WTC11 (cell line): ENCODE results near the gene TCF21.

Experiments used
- CTCF ChIP-seq: fragments of 200-600 bp; IDR thresholded peaks from 2 replicates; pipeline ENCODE4 v1.8.0; 2022; ENCODE audit warnings: antibody characterized with exemption
- FOXP4 ChIP-seq: sonication (generic); formaldehyde crosslinking; IDR thresholded peaks from 2 replicates; pipeline ENCODE4 v1.8.0; 2022; ENCODE audit warnings: mild to moderate bottlenecking, missing genetic modification reagents
- HMGXB4 ChIP-seq: sonication (generic); formaldehyde crosslinking; IDR thresholded peaks from 2 replicates; pipeline ENCODE4 v1.8.1; 2023; ENCODE audit warnings: mild to moderate bottlenecking, moderate library complexity, missing genetic modification reagents
- JUN ChIP-seq: sonication (generic); formaldehyde crosslinking; IDR thresholded peaks from 2 replicates; pipeline ENCODE4 v1.8.0; 2023; ENCODE audit warnings: mild to moderate bottlenecking, missing genetic modification reagents
- MAX ChIP-seq: sonication (generic); formaldehyde crosslinking; IDR thresholded peaks from 2 replicates; pipeline ENCODE4 v1.8.0; 2022; ENCODE audit warnings: mild to moderate bottlenecking, missing genetic modification reagents
- NFATC4 ChIP-seq: fragments of 250-450 bp; sonication (Bioruptor Pico); IDR thresholded peaks from 2 replicates; pipeline ENCODE4 v1.9.0; 2021; ENCODE audit warnings: mild to moderate bottlenecking
- SMAD3 ChIP-seq: sonication (generic); formaldehyde crosslinking; IDR thresholded peaks from 2 replicates; pipeline ENCODE4 v1.8.0; 2022; ENCODE audit warnings: missing genetic modification reagents, mild to moderate bottlenecking, borderline replicate concordance
- ZBTB43 ChIP-seq: sonication (generic); formaldehyde crosslinking; IDR thresholded peaks from 2 replicates; pipeline ENCODE4 v1.8.1; 2023; ENCODE audit warnings: mild to moderate bottlenecking, missing genetic modification reagents
- ZNF425 ChIP-seq: fragments of 250-450 bp; sonication (Bioruptor Pico); conservative IDR thresholded peaks from 2 replicates; pipeline ENCODE4 v1.9.0; 2021; ENCODE audit warnings: mild to moderate bottlenecking
- TF ChIP-seq, protein P1 (sequence below): sonication (generic); formaldehyde crosslinking; IDR thresholded peaks from 2 replicates; pipeline ENCODE4 v1.8.0; 2023; ENCODE audit warnings: missing genetic modification reagents
- TF ChIP-seq, protein P2 (sequence below): sonication (generic); formaldehyde crosslinking; IDR thresholded peaks from 2 replicates; pipeline ENCODE4 v1.8.0; 2022; ENCODE audit warnings: missing genetic modification reagents

DNA sequence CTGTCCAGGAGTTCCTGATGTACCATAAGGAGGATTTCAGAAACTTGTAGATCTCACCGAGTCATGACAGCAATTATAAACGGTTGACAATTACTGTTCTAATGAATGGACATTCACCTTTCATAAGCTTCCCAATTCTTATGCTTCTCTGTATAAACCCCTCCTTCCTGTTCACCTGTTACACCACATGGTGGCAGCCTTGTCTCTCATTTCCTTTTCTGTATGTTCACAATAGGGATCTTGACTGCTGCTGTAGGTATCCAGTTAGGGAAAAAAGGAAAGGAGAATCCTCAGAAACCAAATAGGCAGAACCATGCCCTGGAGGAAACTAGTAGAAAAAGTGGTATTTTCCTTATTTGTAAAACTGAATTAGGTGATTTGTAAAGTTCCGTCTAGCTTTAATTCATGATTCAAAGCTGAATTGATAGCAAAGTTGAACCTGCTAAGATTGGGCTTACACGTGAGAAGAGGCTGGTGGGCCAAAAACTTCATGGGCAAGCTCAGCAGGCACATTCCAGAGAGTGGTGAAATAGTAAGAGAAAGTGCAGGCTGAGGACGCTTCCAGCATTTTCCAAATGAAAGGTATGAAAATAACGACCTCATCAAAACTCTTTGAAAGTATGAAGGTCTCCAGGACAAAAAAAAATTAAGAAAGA lies 35.2 kb downstream of the TCF21 start:
- TF ChIP-seq, protein P1, sequence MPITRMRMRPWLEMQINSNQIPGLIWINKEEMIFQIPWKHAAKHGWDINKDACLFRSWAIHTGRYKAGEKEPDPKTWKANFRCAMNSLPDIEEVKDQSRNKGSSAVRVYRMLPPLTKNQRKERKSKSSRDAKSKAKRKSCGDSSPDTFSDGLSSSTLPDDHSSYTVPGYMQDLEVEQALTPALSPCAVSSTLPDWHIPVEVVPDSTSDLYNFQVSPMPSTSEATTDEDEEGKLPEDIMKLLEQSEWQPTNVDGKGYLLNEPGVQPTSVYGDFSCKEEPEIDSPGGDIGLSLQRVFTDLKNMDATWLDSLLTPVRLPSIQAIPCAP: no peak
- TF ChIP-seq MAX (CRISPR knock-in tag) (no peak), CTCF (peak; percentile 62), ZNF425 (CRISPR knock-in tag) (no peak), JUN (CRISPR knock-in tag) (no peak), NFATC4 (CRISPR knock-in tag) (no peak), SMAD3 (CRISPR knock-in tag) (no peak), HMGXB4 (no peak), FOXP4 (CRISPR knock-in tag) (no peak), ZBTB43 (CRISPR knock-in tag) (no peak)
- TF ChIP-seq, protein P2, sequence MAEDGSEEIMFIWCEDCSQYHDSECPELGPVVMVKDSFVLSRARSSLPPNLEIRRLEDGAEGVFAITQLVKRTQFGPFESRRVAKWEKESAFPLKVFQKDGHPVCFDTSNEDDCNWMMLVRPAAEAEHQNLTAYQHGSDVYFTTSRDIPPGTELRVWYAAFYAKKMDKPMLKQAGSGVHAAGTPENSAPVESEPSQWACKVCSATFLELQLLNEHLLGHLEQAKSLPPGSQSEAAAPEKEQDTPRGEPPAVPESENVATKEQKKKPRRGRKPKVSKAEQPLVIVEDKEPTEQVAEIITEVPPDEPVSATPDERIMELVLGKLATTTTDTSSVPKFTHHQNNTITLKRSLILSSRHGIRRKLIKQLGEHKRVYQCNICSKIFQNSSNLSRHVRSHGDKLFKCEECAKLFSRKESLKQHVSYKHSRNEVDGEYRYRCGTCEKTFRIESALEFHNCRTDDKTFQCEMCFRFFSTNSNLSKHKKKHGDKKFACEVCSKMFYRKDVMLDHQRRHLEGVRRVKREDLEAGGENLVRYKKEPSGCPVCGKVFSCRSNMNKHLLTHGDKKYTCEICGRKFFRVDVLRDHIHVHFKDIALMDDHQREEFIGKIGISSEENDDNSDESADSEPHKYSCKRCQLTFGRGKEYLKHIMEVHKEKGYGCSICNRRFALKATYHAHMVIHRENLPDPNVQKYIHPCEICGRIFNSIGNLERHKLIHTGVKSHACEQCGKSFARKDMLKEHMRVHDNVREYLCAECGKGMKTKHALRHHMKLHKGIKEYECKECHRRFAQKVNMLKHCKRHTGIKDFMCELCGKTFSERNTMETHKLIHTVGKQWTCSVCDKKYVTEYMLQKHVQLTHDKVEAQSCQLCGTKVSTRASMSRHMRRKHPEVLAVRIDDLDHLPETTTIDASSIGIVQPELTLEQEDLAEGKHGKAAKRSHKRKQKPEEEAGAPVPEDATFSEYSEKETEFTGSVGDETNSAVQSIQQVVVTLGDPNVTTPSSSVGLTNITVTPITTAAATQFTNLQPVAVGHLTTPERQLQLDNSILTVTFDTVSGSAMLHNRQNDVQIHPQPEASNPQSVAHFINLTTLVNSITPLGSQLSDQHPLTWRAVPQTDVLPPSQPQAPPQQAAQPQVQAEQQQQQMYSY: no peak
